ENCODE data around the gene KLHL29.

GRCh38 chr2:23571527-23572282 lies 186.7 kb downstream of the KLHL29 start:
- TF ChIP-seq CTCF (conservative IDR thresholded peaks at IDR 0.05; ENCODE audit: low read depth, low read length) (no peak), EZH2 (IDR thresholded peaks at IDR 0.05; ENCODE audit: borderline replicate concordance, low read depth, low read length, poor library complexity, severe bottlenecking) (no peak)
